ENCODE measurements around the gene FOXP4. TPM values are rescaled to one million over a fixed set of nuclear protein-coding genes. Genes with fewer than 3 reads are reported as not detected.

Gene FOXP4
- total and polyA plus RNA-seq, 2 of the 13 experiments (the other 11 are each of a cell fraction or from before 2014, with no cell fraction given), result 11.0 to 12.4 TPM

GRCh38 chr6:41621367-41621766 is 75.2 kb downstream of the FOXP4 start (continued):
- TF ChIP-seq ZBTB37 (CRISPR knock-in tag; IDR thresholded peaks at IDR 0.05) (no peak), THYN1 (CRISPR knock-in tag; IDR thresholded peaks at IDR 0.05; ENCODE audit: borderline replicate concordance, low read depth) (no peak), THAP11 (CRISPR knock-in tag; IDR thresholded peaks at IDR 0.05) (no peak), RFX3 (CRISPR knock-in tag; IDR thresholded peaks at IDR 0.05) (no peak)

- no peak overlapping the region for H3K27ac ChIP-seq (ENCODE audit: extremely low read length, insufficient read depth, low read length)
- no peak for ATAC-seq
- POLR2A ChIA-PET, result no interaction called here
Measured at GRCh38 chr6:41621802-41622201, 75.6 kb downstream of the FOXP4 start.

More at GRCh38 chr6:41621802-41622201, 75.6 kb downstream of the FOXP4 start:
- Histone ChIP-seq H3K4me2 (ENCODE audit: low read depth, low read length) (peak overlapping the region; percentile 46; the same call in 1 of the 2 replicates), H3K27me3 (ENCODE audit: control insufficient read depth in 1 of 2, insufficient read depth in 2 of 2, low read length in 2 of 2) (peaks cover 0 to 13% of the 10 kb centered on the region in 2 experiments; a peak in 3 of 5 replicates), H3K4me3 (replicated peaks in 1 of 3; ENCODE audit: insufficient read depth in 1 of 3, low read depth in 2 of 3, low read length in 3 of 3) (no peak overlapping the region), H3K9me3 (ENCODE audit: low read length) (no peaks in the 10 kb centered on the region), H4K20me1 (ENCODE audit: insufficient read depth, low read length) (no peaks in the 10 kb centered on the region), H2AFZ (ENCODE audit: low read length) (no peak overlapping the region), H3K79me2 (ENCODE audit: insufficient read depth, low read length) (no peaks in the 10 kb centered on the region), H3K4me1 (ENCODE audit: insufficient read depth, low read length) (peaks cover 21% of the 10 kb centered on the region), H3K36me3 (replicated peaks in 1 of 2; ENCODE audit: control insufficient read depth in 1 of 2, insufficient read depth in 2 of 2, low read length in 2 of 2) (no peaks in the 10 kb centered on the region), H3K9ac (ENCODE audit: insufficient read depth, low read depth, low read length) (no peak overlapping the region)
- TF ChIP-seq MEF2D (CRISPR knock-in tag; IDR thresholded peaks at IDR 0.05) (no peak), DNMT3B (CRISPR knock-in tag; conservative IDR thresholded peaks at IDR 0.05) (no peak), ZNF549 (CRISPR knock-in tag; IDR thresholded peaks at IDR 0.05) (no peak), ZNF331 (CRISPR knock-in tag; IDR thresholded peaks at IDR 0.05) (no peak), CC2D1A (CRISPR knock-in tag; IDR thresholded peaks at IDR 0.05) (no peak), ZNF713 (CRISPR knock-in tag; IDR thresholded peaks at IDR 0.05) (no peak), ZFAT (CRISPR knock-in tag; conservative IDR thresholded peaks at IDR 0.05) (no peak), PCBP2 (optimal IDR thresholded peaks at IDR 0.05; ENCODE audit: low read depth, low read length, poor library complexity, severe bottlenecking) (no peak), CENPBD1 (CRISPR knock-in tag; IDR thresholded peaks at IDR 0.05; ENCODE audit: borderline replicate concordance, low read depth) (no peak), ZNF296 (CRISPR knock-in tag; conservative IDR thresholded peaks at IDR 0.05) (no peak), PRDM10 (CRISPR knock-in tag; IDR thresholded peaks at IDR 0.05; ENCODE audit: low read depth) (no peak), TMF1 (CRISPR knock-in tag; IDR thresholded peaks at IDR 0.05; ENCODE audit: low read depth) (no peak)
- in situ Hi-C loops (cut with HindIII; ENCODE audit: extremely low pct_ligation_motif_present, low pct_unique_long_range_greater_than_20kb), result no loop called here
- intact Hi-C loops (cut with micrococcal nuclease; ENCODE audit: unreplicated experiment), result no loop called here
- DNase-seq (ENCODE audit: low spot score), result no peak
- FAIRE-seq, result no peak
- no TSS peak for BruUV-seq (replicated peaks)
- CTCF ChIA-PET (ENCODE audit: low intra/inter-chr PET ratio, low total read pairs), result no interaction called here
- WGBS (ENCODE audit: low lambda C conversion rate), result 5% methylated on average over 2 of the region's 2 CpGs

All from HepG2 (cell line).